ENCODE measurements around the gene FAM131B. TPM values are rescaled to one million over a fixed set of nuclear protein-coding genes. Genes with fewer than 3 reads are reported as not detected.

Gene FAM131B
- total and polyA plus RNA-seq, 2 of the 13 experiments (the other 11 are each of a cell fraction or from before 2014, with no cell fraction given): 0.07 TPM; not detected in 1

DNA sequence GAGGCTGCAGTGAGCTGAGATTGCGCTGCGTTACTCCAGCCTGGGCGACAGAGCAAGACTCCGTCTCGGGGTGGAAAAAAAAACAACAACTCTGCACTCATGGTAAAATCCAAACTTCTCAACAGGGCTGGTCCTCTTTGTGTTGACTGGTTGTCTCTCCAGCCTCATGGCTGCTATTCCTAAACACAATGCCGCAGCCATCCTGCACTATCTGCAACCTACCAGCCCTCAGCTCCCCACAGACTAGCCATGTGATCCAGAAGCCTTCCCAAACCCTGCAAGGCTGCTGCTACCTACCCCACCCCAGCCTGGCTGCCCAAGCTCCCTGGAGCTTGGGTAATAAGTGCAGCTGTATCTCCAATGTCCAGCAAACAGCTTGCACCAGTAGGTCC, 30.4 kb upstream of the FAM131B start:
- intact Hi-C loops (cut with micrococcal nuclease; ENCODE audit: unreplicated experiment): loop anchor here (1.0 kb wide), 1 partner anchor 15 kb away; the partner anchor contains the start of gene EPHA1
- Histone ChIP-seq H2AFZ (ENCODE audit: low read length) (no peak overlapping the region), H3K27ac (ENCODE audit: extremely low read length, insufficient read depth, low read length) (peak overlapping the region; percentile 82), H3K9me3 (ENCODE audit: low read length) (no peaks in the 10 kb centered on the region), H3K9ac (ENCODE audit: insufficient read depth, low read depth, low read length) (no peak overlapping the region; the same call in 1 of the 2 replicates), H3K27me3 (ENCODE audit: control insufficient read depth in 1 of 2, insufficient read depth in 2 of 2, low read length in 2 of 2) (no peaks in the 10 kb centered on the region), H3K79me2 (ENCODE audit: insufficient read depth, low read length) (no peaks in the 10 kb centered on the region), H3K4me2 (ENCODE audit: low read depth, low read length) (peak overlapping the region; percentile 57), H3K4me1 (ENCODE audit: insufficient read depth, low read length) (peaks cover 61% of the 10 kb centered on the region), H3K4me3 (replicated peaks in 1 of 3; ENCODE audit: insufficient read depth in 1 of 3, low read depth in 2 of 3, low read length in 3 of 3) (0 out of 6 replicates have a peak overlapping the region, but pooled peaks of 1 of the 3 experiments have one; percentile 19), H4K20me1 (ENCODE audit: insufficient read depth, low read length) (no peaks in the 10 kb centered on the region), H3K36me3 (replicated peaks in 1 of 2; ENCODE audit: control insufficient read depth in 1 of 2, insufficient read depth in 2 of 2, low read length in 2 of 2) (peaks cover 11 to 21% of the 10 kb centered on the region in 2 experiments)
- POLR2A ChIA-PET: interaction anchor here (0.9 to 3.3 kb wide), 7 partner anchors 8 to 130 kb away, joined by 4 to 15 read pairs (median 6); partner anchors contain the start of genes CASP2, EPHA1 and GSTK1
- BruUV-seq (replicated peaks): no TSS peak
- DNase-seq (ENCODE audit: low spot score) (no peak), ATAC-seq (no peak; the same call in 2 of the 3 replicates), FAIRE-seq (no peak)
- CTCF ChIA-PET (ENCODE audit: low intra/inter-chr PET ratio, low total read pairs): no interaction called here
- in situ Hi-C loops (cut with HindIII; ENCODE audit: extremely low pct_ligation_motif_present, low pct_unique_long_range_greater_than_20kb): loop anchor here (25.0 kb wide), 1 partner anchor 519 kb away; the partner anchor contains the start of gene TCAF1
- WGBS (ENCODE audit: low lambda C conversion rate): 90% methylated on average over 6 of the region's 6 CpGs
- peak; percentile 14; the same call in 1 of the 2 replicates for TF ChIP-seq ZNF121 (CRISPR knock-in tag; IDR thresholded peaks at IDR 0.05)
- TF ChIP-seq ZSCAN22 (CRISPR knock-in tag; IDR thresholded peaks at IDR 0.05): no peak
- no peak for TF ChIP-seq ZNF33A (CRISPR knock-in tag; IDR thresholded peaks at IDR 0.05; ENCODE audit: borderline replicate concordance)
- TF ChIP-seq ZNF616 (CRISPR knock-in tag; IDR thresholded peaks at IDR 0.05; ENCODE audit: low read depth): no peak
- TF ChIP-seq NPAS2 (CRISPR knock-in tag; IDR thresholded peaks at IDR 0.05; ENCODE audit: borderline replicate concordance): no peak
- TF ChIP-seq SMAD9 (CRISPR knock-in tag; IDR thresholded peaks at IDR 0.05): no peak
- no peak for TF ChIP-seq MTA1 (CRISPR knock-in tag; IDR thresholded peaks at IDR 0.05; ENCODE audit: borderline replicate concordance)
- no peak for TF ChIP-seq ZNF629 (CRISPR knock-in tag; conservative IDR thresholded peaks at IDR 0.05)
- no peak for TF ChIP-seq TARDBP (CRISPR knock-in tag; IDR thresholded peaks at IDR 0.05)
- no peak for TF ChIP-seq CCAR2 (optimal IDR thresholded peaks at IDR 0.05; ENCODE audit: low read depth, low read length)
- TF ChIP-seq, protein P1, sequence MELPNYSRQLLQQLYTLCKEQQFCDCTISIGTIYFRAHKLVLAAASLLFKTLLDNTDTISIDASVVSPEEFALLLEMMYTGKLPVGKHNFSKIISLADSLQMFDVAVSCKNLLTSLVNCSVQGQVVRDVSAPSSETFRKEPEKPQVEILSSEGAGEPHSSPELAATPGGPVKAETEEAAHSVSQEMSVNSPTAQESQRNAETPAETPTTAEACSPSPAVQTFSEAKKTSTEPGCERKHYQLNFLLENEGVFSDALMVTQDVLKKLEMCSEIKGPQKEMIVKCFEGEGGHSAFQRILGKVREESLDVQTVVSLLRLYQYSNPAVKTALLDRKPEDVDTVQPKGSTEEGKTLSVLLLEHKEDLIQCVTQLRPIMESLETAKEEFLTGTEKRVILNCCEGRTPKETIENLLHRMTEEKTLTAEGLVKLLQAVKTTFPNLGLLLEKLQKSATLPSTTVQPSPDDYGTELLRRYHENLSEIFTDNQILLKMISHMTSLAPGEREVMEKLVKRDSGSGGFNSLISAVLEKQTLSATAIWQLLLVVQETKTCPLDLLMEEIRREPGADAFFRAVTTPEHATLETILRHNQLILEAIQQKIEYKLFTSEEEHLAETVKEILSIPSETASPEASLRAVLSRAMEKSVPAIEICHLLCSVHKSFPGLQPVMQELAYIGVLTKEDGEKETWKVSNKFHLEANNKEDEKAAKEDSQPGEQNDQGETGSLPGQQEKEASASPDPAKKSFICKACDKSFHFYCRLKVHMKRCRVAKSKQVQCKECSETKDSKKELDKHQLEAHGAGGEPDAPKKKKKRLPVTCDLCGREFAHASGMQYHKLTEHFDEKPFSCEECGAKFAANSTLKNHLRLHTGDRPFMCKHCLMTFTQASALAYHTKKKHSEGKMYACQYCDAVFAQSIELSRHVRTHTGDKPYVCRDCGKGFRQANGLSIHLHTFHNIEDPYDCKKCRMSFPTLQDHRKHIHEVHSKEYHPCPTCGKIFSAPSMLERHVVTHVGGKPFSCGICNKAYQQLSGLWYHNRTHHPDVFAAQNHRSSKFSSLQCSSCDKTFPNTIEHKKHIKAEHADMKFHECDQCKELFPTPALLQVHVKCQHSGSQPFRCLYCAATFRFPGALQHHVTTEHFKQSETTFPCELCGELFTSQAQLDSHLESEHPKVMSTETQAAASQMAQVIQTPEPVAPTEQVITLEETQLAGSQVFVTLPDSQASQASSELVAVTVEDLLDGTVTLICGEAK (IDR thresholded peaks at IDR 0.05): no peak
- TF ChIP-seq, protein P1 (CRISPR knock-in tag; IDR thresholded peaks at IDR 0.05): no peak
- no peak for TF ChIP-seq ZNF329 (CRISPR knock-in tag; IDR thresholded peaks at IDR 0.05; ENCODE audit: low read depth)
- TF ChIP-seq, protein P2, sequence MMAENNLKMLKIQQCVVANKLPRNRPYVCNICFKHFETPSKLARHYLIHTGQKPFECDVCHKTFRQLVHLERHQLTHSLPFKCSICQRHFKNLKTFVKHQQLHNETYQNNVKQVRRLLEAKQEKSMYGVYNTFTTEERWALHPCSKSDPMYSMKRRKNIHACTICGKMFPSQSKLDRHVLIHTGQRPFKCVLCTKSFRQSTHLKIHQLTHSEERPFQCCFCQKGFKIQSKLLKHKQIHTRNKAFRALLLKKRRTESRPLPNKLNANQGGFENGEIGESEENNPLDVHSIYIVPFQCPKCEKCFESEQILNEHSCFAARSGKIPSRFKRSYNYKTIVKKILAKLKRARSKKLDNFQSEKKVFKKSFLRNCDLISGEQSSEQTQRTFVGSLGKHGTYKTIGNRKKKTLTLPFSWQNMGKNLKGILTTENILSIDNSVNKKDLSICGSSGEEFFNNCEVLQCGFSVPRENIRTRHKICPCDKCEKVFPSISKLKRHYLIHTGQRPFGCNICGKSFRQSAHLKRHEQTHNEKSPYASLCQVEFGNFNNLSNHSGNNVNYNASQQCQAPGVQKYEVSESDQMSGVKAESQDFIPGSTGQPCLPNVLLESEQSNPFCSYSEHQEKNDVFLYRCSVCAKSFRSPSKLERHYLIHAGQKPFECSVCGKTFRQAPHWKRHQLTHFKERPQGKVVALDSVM (CRISPR knock-in tag; IDR thresholded peaks at IDR 0.05): 0 out of 2 replicates have a peak, but pooled peaks have one; percentile 10

All from HepG2 (cell line).